Measurements from ENCODE around the gene CDK18. TPM values are rescaled to one million over a fixed set of nuclear protein-coding genes. Genes with fewer than 3 reads are reported as not detected.
A peak's percentile ranks its signal among the peaks of the same experiment; 100 is the strongest.

CDK18 gene
- polyA plus RNA-seq, 1 experiment: 0.83 TPM

GRCh38 chr1:205538235-205538840 is 33.9 kb downstream of the CDK18 start:
- TF ChIP-seq, protein P1, sequence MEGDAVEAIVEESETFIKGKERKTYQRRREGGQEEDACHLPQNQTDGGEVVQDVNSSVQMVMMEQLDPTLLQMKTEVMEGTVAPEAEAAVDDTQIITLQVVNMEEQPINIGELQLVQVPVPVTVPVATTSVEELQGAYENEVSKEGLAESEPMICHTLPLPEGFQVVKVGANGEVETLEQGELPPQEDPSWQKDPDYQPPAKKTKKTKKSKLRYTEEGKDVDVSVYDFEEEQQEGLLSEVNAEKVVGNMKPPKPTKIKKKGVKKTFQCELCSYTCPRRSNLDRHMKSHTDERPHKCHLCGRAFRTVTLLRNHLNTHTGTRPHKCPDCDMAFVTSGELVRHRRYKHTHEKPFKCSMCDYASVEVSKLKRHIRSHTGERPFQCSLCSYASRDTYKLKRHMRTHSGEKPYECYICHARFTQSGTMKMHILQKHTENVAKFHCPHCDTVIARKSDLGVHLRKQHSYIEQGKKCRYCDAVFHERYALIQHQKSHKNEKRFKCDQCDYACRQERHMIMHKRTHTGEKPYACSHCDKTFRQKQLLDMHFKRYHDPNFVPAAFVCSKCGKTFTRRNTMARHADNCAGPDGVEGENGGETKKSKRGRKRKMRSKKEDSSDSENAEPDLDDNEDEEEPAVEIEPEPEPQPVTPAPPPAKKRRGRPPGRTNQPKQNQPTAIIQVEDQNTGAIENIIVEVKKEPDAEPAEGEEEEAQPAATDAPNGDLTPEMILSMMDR (IDR thresholded peaks at IDR 0.05; ENCODE audit: insufficient read depth, low read depth, low read length): no peak
- no peak overlapping the region for H3K4me3 ChIP-seq (ENCODE audit: low read depth, low read length)
- DNase-seq (ENCODE audit: low read depth): peak; percentile 44
- no peaks in the 10 kb centered on the region; the same call in 1 of the 2 replicates for H3K27me3 ChIP-seq (ENCODE audit: control insufficient read depth, insufficient read depth, low read length)
- POLR2A ChIA-PET: interaction anchor here (1.1 kb wide), 1 partner anchor 162 kb away, joined by 3 read pairs; no protein-coding TSS in a partner anchor
- H3K36me3 ChIP-seq (ENCODE audit: control insufficient read depth, insufficient read depth, low read length): no peaks in the 10 kb centered on the region
- CTCF ChIA-PET: interaction anchor here (1.0 to 18.0 kb wide), 4 partner anchors 9 to 120 kb away, joined by 6 to 308 read pairs (median 10); no protein-coding TSS in a partner anchor

GRCh38 chr1:205541161-205541886 is 36.9 kb downstream of the CDK18 start:
- POLR2A ChIA-PET: no interaction called here

GRCh38 chr1:205542367-205542766 is 37.9 kb downstream of the CDK18 start:
- ChIA-PET POLR2A (no interaction called here), CTCF (interaction anchor here (1.0 to 1.8 kb wide), 3 partner anchors 18 to 188 kb away, joined by 3 to 14 read pairs (median 3); no protein-coding TSS in a partner anchor)
- TF ChIP-seq, protein P1 (IDR thresholded peaks at IDR 0.05; ENCODE audit: insufficient read depth, low read depth, low read length): no peak
- H3K4me3 ChIP-seq (ENCODE audit: low read depth, low read length): no peak overlapping the region
- H3K36me3 ChIP-seq (ENCODE audit: control insufficient read depth, insufficient read depth, low read length): no peaks in the 10 kb centered on the region
- H3K27me3 ChIP-seq (ENCODE audit: control insufficient read depth, insufficient read depth, low read length): no peaks in the 10 kb centered on the region; the same call in 1 of the 2 replicates
- no peak for DNase-seq (ENCODE audit: low read depth)

More at GRCh38 chr1:205541161-205541886, 36.9 kb downstream of the CDK18 start:
- TF ChIP-seq, protein P1 (IDR thresholded peaks at IDR 0.05; ENCODE audit: insufficient read depth, low read depth, low read length): no peak
- no peak overlapping the region for H3K4me3 ChIP-seq (ENCODE audit: low read depth, low read length)
- DNase-seq (ENCODE audit: low read depth): no peak
- CTCF ChIA-PET: interaction anchor here (0.7 to 1.4 kb wide), 4 partner anchors 12 to 271 kb away, joined by 3 to 6 read pairs (median 4); no protein-coding TSS in a partner anchor
- no peaks in the 10 kb centered on the region; the same call in 1 of the 2 replicates for H3K27me3 ChIP-seq (ENCODE audit: control insufficient read depth, insufficient read depth, low read length)
- no peaks in the 10 kb centered on the region for H3K36me3 ChIP-seq (ENCODE audit: control insufficient read depth, insufficient read depth, low read length)

GRCh38 chr1:205543351-205544301 is 39.2 kb downstream of the CDK18 start:
- Histone ChIP-seq H3K36me3 (ENCODE audit: control insufficient read depth, insufficient read depth, low read length) (no peaks in the 10 kb centered on the region), H3K4me3 (ENCODE audit: low read depth, low read length) (peak overlapping the region; percentile 17), H3K27me3 (ENCODE audit: control insufficient read depth, insufficient read depth, low read length) (peaks cover 4% of the 10 kb centered on the region)
- TF ChIP-seq, protein P1 (IDR thresholded peaks at IDR 0.05; ENCODE audit: insufficient read depth, low read depth, low read length): no peak
- ChIA-PET CTCF (interaction anchor here (0.6 to 2.1 kb wide), 11 partner anchors 10 to 190 kb away, joined by 3 to 14 read pairs (median 3); partner anchors contain the start of gene ELK4), POLR2A (no interaction called here)
- DNase-seq (ENCODE audit: low read depth): peak; percentile 46

Data from BJ (cell line).